Fibroblast of lung (primary cell): ENCODE measurements around the gene ZNF776.

Source experiments
- EZH2 ChIP-seq: IDR thresholded peaks from 2 replicates; pipeline ENCODE4 v1.5.1; 2012; ENCODE audit warnings: low read length, control low read depth, mild to moderate bottlenecking; ENCODE audit errors: missing control alignments
- TF ChIP-seq, protein P1 (sequence below), 2 donors: IDR thresholded peaks in 1 of 2; conservative IDR thresholded peaks in 1 of 2; 1 replicate in 1 of 2; 2 replicates in 1 of 2; pipeline ENCODE4 v1.5.1; 2011 to 2012; ENCODE audit warnings: low read length in 2 of 2, control low read depth in 1 of 2, inconsistent platforms in 1 of 2, low read depth in 1 of 2, mild to moderate bottlenecking in 1 of 2

DNA sequence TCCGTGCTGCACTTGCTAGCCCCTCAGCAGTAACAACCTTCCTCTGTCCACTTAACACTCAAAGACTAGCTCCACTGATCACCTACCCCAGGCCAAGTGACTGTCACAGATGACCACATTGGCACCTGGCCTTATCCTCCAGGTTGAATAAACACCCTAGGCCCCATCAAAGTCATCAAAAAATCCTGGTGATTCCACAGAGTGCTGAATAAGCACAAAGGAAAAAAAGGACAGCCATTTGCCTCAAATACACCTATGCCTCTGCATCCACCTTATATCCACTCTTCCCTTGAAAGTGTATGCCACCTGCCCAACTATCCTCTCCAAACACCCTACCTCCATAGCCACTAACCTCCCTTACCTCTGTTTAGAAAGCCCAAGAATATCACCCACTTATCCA lies 40.3 kb upstream of the ZNF776 start:
- TF ChIP-seq, protein P1, sequence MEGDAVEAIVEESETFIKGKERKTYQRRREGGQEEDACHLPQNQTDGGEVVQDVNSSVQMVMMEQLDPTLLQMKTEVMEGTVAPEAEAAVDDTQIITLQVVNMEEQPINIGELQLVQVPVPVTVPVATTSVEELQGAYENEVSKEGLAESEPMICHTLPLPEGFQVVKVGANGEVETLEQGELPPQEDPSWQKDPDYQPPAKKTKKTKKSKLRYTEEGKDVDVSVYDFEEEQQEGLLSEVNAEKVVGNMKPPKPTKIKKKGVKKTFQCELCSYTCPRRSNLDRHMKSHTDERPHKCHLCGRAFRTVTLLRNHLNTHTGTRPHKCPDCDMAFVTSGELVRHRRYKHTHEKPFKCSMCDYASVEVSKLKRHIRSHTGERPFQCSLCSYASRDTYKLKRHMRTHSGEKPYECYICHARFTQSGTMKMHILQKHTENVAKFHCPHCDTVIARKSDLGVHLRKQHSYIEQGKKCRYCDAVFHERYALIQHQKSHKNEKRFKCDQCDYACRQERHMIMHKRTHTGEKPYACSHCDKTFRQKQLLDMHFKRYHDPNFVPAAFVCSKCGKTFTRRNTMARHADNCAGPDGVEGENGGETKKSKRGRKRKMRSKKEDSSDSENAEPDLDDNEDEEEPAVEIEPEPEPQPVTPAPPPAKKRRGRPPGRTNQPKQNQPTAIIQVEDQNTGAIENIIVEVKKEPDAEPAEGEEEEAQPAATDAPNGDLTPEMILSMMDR (conservative IDR thresholded peaks at IDR 0.05 in 1 of 2, IDR thresholded peaks at IDR 0.05 in 1 of 2; ENCODE audit: low read depth in 1 of 2, low read length in 2 of 2): no peak
- no peak for TF ChIP-seq EZH2
